Large intestine (tissue), 3 donors: ENCODE data around the gene AQP1. TPM values are rescaled to one million over a fixed set of nuclear protein-coding genes. Genes with fewer than 3 reads are reported as not detected.
A peak's percentile ranks its signal among the peaks of the same experiment; 100 is the strongest.

Source experiments
- DNase-seq, 2 donors: peaks; one replicate each; pipeline versions ENCODE4 v3.0.0 to v3.0.0-alpha.2; 2013
- H3K27ac ChIP-seq: one replicate; pipeline ENCODE4 v1.5.1; 2013; ENCODE audit warnings: low read length
- H3K27me3 ChIP-seq: 2 replicates; pipeline ENCODE4 v1.6.1; 2013; ENCODE audit warnings: low read length; ENCODE audit not compliant: control insufficient read depth, insufficient read depth
- H3K36me3 ChIP-seq: 2 replicates; pipeline ENCODE4 v1.6.1; 2013; ENCODE audit warnings: low read length; ENCODE audit not compliant: control insufficient read depth, insufficient read depth
- H3K4me1 ChIP-seq: one replicate; pipeline ENCODE4 v1.6.1; 2013; ENCODE audit warnings: low read length; ENCODE audit not compliant: control insufficient read depth, insufficient read depth
- H3K4me3 ChIP-seq: one replicate; pipeline ENCODE4 v1.5.1; 2013; ENCODE audit warnings: low read length
- H3K9me3 ChIP-seq: one replicate; pipeline ENCODE4 v1.6.1; 2013; ENCODE audit warnings: mild to moderate bottlenecking, low read depth, low read length, moderate library complexity; ENCODE audit not compliant: control insufficient read depth
- WGBS: methylation state at CpG from one replicate; pipeline ENCODE4 v1.1.5; 2013; ENCODE audit warnings: low lambda C conversion rate; ENCODE audit not compliant: insufficient coverage; 5-methylcytosine and 5-hydroxymethylcytosine counted together
- polyA plus RNA-seq: library from polyadenylated mRNA; unstranded; fragments of 120-200 nt; gene quantifications from one replicate; pipeline ENCODE4 v1.2.1, GENCODE V29; 2013

The AQP1 gene
- polyA plus RNA-seq, 1 donor, result 81.6 TPM

- no CpG with 5 or more reads among the region's 26 CpGs for WGBS
- Histone ChIP-seq H3K4me1 (peaks cover 19% of the 10 kb centered on the region), H3K4me3 (no peak overlapping the region), H3K27me3 (no peaks in the 10 kb centered on the region), H3K27ac (no peak overlapping the region), H3K36me3 (no peaks in the 10 kb centered on the region), H3K9me3 (no peaks in the 10 kb centered on the region)
- no peak for DNase-seq
These were observed 21.7 kb downstream of the AQP1 start for GRCh38 chr7:30933124-30933974.

GRCh38 chr7:30934225-30934624, 22.6 kb downstream of the AQP1 start:
- no peak overlapping the region for H3K4me3 ChIP-seq
- no peaks in the 10 kb centered on the region for H3K36me3 ChIP-seq
- H3K9me3 ChIP-seq, result no peaks in the 10 kb centered on the region
- no peak overlapping the region for H3K27ac ChIP-seq
- no peak for DNase-seq
- peaks cover 23% of the 10 kb centered on the region for H3K4me1 ChIP-seq
- WGBS, result no CpG with 5 or more reads among the region's 5 CpGs
- H3K27me3 ChIP-seq, result no peaks in the 10 kb centered on the region

GRCh38 chr7:30934732-30935568, 23.3 kb downstream of the AQP1 start:
- H3K27ac ChIP-seq, result no peak overlapping the region
- WGBS, result no CpG with 5 or more reads among the region's 6 CpGs
- H3K4me1 ChIP-seq, result peaks cover 23% of the 10 kb centered on the region
- H3K4me3 ChIP-seq, result no peak overlapping the region
- H3K9me3 ChIP-seq, result no peaks in the 10 kb centered on the region
- no peak for DNase-seq
- H3K36me3 ChIP-seq, result no peaks in the 10 kb centered on the region
- H3K27me3 ChIP-seq, result no peaks in the 10 kb centered on the region

GRCh38 chr7:30935569-30935877, 23.9 kb downstream of the AQP1 start:
- H3K4me3 ChIP-seq, result no peak overlapping the region
- H3K4me1 ChIP-seq, result peaks cover 23% of the 10 kb centered on the region
- no CpG with 5 or more reads among the region's 3 CpGs for WGBS
- no peaks in the 10 kb centered on the region for H3K27me3 ChIP-seq
- no peaks in the 10 kb centered on the region for H3K36me3 ChIP-seq
- no peak for DNase-seq
- no peaks in the 10 kb centered on the region for H3K9me3 ChIP-seq
- no peak overlapping the region for H3K27ac ChIP-seq

GRCh38 chr7:30936650-30937245, 25.1 kb downstream of the AQP1 start:
- H3K27ac ChIP-seq, result peak overlapping the region; percentile 77
- H3K36me3 ChIP-seq, result no peaks in the 10 kb centered on the region
- H3K4me3 ChIP-seq, result no peak overlapping the region
- H3K27me3 ChIP-seq, result no peaks in the 10 kb centered on the region
- peaks cover 23% of the 10 kb centered on the region for H3K4me1 ChIP-seq
- H3K9me3 ChIP-seq, result no peaks in the 10 kb centered on the region
- no peak for DNase-seq

- Histone ChIP-seq H3K27ac (peak overlapping the region; percentile 77), H3K9me3 (no peaks in the 10 kb centered on the region)
- DNase-seq, result peak; percentile 61 to 86
These were observed 25.8 kb downstream of the AQP1 start for GRCh38 chr7:30937416-30937815.

GRCh38 chr7:30938435-30939316, 27.0 kb downstream of the AQP1 start:
- Histone ChIP-seq H3K27me3 (no peaks in the 10 kb centered on the region), H3K36me3 (no peaks in the 10 kb centered on the region), H3K4me1 (peaks cover 23% of the 10 kb centered on the region), H3K9me3 (no peaks in the 10 kb centered on the region), H3K4me3 (peak overlapping the region; percentile 20), H3K27ac (peak overlapping the region; percentile 76)
- no CpG with 5 or more reads among the region's 25 CpGs for WGBS
- DNase-seq, result peak; percentile 87

More at GRCh38 chr7:30937416-30937815, 25.8 kb downstream of the AQP1 start:
- H3K27me3 ChIP-seq, result no peaks in the 10 kb centered on the region
- peaks cover 23% of the 10 kb centered on the region for H3K4me1 ChIP-seq
- H3K36me3 ChIP-seq, result no peaks in the 10 kb centered on the region
- no peak overlapping the region for H3K4me3 ChIP-seq
- 0% methylated on average over 1 of the region's 3 CpGs for WGBS

- Histone ChIP-seq H3K36me3 (no peaks in the 10 kb centered on the region), H3K9me3 (peaks cover 4% of the 10 kb centered on the region), H3K4me1 (peaks cover 20% of the 10 kb centered on the region), H3K4me3 (no peak overlapping the region), H3K27me3 (no peaks in the 10 kb centered on the region), H3K27ac (peak overlapping the region; percentile 52)
- 46% methylated on average over 5 of the region's 8 CpGs for WGBS
- DNase-seq, result peak; percentile 29 to 70
These were observed 30.1 kb downstream of the AQP1 start for GRCh38 chr7:30941582-30942323.

- H3K27me3 ChIP-seq, result no peaks in the 10 kb centered on the region
- peaks cover under 1% of the 10 kb centered on the region for H3K9me3 ChIP-seq
- no peak overlapping the region for H3K27ac ChIP-seq
- DNase-seq, result no peak
- no peaks in the 10 kb centered on the region for H3K36me3 ChIP-seq
- no peak overlapping the region for H3K4me3 ChIP-seq
- peaks cover 8% of the 10 kb centered on the region for H3K4me1 ChIP-seq
These were observed 38.5 kb downstream of the AQP1 start for GRCh38 chr7:30950197-30950596.
